ENCODE measurements around the gene SETD2. TPM values are rescaled to one million over a fixed set of nuclear protein-coding genes. Genes with fewer than 3 reads are reported as not detected.
"Not testable (repeated sequence)": the region's sequence is repeated elsewhere in the genome, so short reads cannot be mapped to it uniquely, and the experiment has no call there.

Gene SETD2
- total RNA-seq, 1 donor from 2014 or later: 21.0 TPM

DNA sequence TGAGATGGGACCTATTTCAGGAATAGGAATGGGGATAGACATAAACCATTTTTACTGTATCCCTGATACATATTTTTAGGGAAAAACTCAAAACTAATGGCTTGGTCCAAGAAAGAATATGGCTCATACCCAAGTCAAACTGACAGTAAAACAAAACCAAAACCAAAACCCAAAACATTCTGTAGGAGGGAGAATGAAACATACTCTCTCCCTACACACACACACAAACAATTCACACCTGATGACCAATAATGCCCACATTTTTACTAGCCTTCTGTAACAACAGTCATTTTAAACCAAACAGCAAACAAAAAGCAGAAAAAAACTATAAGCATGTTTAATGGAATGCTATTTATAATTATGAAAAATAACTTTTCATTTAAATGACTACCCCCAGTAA, 109.5 kb downstream of the SETD2 start:
- Histone ChIP-seq H3K27ac (no peak overlapping the region), H3K4me3 (no peak overlapping the region), H3K27me3 (no peaks in the 10 kb centered on the region), H3K9me3 (no peaks in the 10 kb centered on the region), H3K4me1 (peaks cover 0 to 3% of the 10 kb centered on the region in 2 donors), H3K36me3 (peaks cover 11 to 16% of the 10 kb centered on the region in 2 donors)
- TF ChIP-seq, protein P1, sequence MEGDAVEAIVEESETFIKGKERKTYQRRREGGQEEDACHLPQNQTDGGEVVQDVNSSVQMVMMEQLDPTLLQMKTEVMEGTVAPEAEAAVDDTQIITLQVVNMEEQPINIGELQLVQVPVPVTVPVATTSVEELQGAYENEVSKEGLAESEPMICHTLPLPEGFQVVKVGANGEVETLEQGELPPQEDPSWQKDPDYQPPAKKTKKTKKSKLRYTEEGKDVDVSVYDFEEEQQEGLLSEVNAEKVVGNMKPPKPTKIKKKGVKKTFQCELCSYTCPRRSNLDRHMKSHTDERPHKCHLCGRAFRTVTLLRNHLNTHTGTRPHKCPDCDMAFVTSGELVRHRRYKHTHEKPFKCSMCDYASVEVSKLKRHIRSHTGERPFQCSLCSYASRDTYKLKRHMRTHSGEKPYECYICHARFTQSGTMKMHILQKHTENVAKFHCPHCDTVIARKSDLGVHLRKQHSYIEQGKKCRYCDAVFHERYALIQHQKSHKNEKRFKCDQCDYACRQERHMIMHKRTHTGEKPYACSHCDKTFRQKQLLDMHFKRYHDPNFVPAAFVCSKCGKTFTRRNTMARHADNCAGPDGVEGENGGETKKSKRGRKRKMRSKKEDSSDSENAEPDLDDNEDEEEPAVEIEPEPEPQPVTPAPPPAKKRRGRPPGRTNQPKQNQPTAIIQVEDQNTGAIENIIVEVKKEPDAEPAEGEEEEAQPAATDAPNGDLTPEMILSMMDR (IDR thresholded peaks at IDR 0.05): no peak
- intact Hi-C loops (cut with DNase I): no loop called here
- no peak for DNase-seq (ENCODE audit: low spot score in 2 of 2)

DNA sequence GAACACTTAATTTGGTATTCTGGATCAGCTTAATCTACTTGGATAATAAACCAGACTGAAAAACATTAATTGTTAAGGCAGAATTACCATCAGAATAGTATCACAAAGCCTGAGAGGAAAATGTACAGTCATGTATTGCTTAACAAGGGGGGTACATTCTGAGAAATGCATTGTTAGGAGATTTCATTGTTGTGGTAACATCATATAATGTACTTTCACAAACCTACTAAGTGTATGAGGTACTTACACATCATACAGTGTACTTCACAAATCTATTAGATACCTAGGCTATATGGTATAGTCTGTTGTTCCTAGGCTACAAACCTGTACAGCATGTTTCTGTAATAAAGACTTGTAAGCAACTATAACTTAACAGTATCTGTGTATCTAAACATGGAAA, 116.2 kb downstream of the SETD2 start:
- intact Hi-C loops (cut with DNase I): no loop called here
- Histone ChIP-seq H3K27me3 (no peaks in the 10 kb centered on the region), H3K36me3 (peaks cover 16 to 22% of the 10 kb centered on the region in 2 donors), H3K4me1 (no peaks in the 10 kb centered on the region), H3K27ac (no peak overlapping the region), H3K4me3 (no peak overlapping the region), H3K9me3 (no peaks in the 10 kb centered on the region)
- DNase-seq (ENCODE audit: low spot score in 2 of 2): no peak
- TF ChIP-seq, protein P1 (IDR thresholded peaks at IDR 0.05): no peak

DNA sequence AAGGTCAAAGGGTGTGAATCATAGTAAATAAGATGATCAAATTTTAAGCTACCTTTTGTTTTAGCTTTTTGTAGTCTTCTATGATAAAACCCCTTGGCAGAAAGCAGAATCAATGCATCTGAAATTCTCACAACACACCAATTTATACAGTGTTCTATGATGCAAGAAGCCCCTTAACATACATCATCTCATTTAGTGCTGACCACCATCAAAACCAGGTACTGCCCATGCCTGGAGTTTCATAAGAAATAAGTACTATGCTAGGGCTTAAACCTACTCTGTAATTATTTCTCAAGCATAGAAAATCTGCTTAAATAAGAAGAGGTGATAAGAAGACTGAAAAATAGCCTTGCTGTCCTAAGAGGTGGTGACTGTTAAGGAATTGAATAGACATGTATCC, 116.8 kb downstream of the SETD2 start:
- Histone ChIP-seq H3K4me3 (no peak overlapping the region), H3K27me3 (no peaks in the 10 kb centered on the region), H3K36me3 (peaks cover 16 to 23% of the 10 kb centered on the region in 2 donors), H3K9me3 (no peaks in the 10 kb centered on the region), H3K27ac (no peak overlapping the region), H3K4me1 (no peaks in the 10 kb centered on the region)
- TF ChIP-seq, protein P1 (IDR thresholded peaks at IDR 0.05): no peak
- DNase-seq (ENCODE audit: low spot score in 2 of 2): no peak
- intact Hi-C loops (cut with DNase I): no loop called here

DNA sequence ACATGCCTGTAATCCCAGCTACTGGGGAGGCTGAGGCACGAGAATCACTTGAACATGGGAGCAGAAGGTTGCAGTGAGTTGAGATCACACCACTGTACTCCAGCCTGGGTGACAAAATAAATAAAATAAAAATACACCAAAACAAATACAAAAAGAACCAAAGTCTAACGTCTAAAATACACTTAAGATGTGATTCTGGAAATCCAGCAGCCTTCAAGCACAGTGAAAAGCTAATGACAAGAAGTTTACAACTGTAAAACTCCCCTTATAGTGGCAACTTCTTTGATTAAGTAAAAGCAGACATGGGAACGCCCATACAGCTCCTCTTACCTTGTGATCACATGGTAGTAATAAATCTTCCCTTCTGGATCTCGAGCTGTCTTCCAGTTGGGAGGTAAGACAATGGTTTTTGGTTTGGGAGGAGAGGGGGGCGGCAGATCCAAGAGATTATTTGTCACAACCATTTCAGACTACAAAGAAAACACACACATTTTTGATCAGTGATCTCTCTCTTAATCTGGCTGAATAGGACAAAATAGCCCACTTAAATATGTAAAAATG, 121.6 kb downstream of the SETD2 start:
- TF ChIP-seq, protein P1 (IDR thresholded peaks at IDR 0.05): no peak
- intact Hi-C loops (cut with DNase I): no loop called here
- Histone ChIP-seq H3K27ac (no peak overlapping the region), H3K36me3 (peaks cover 42 to 66% of the 10 kb centered on the region in 2 donors), H3K4me1 (no peaks in the 10 kb centered on the region), H3K27me3 (no peaks in the 10 kb centered on the region), H3K4me3 (no peak overlapping the region), H3K9me3 (no peaks in the 10 kb centered on the region)
- no peak for DNase-seq (ENCODE audit: low spot score in 2 of 2)

DNA sequence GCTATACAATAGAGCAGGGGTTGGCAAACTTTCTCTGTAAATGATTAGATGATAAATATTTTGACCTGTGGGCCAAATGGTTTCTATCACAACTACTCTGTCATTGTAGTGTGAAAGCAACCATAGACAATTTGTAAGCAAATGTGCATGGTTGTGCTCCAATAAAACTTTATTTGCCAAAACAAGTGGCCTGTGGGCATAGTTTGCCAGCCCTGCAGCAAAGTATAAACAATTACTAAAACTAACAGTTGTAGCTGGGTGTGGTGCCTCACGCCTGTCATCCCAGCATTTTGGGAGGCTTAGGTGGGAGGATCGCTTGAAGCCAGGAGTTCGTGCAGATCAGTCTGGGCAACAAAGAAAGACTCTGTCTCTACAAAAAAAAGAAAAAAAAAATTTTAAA, 122.8 kb downstream of the SETD2 start:
- Histone ChIP-seq H3K9me3 (no peaks in the 10 kb centered on the region), H3K4me3 (no peak overlapping the region), H3K4me1 (no peaks in the 10 kb centered on the region), H3K27me3 (no peaks in the 10 kb centered on the region), H3K36me3 (peaks cover 42 to 72% of the 10 kb centered on the region in 2 donors), H3K27ac (no peak overlapping the region)
- intact Hi-C loops (cut with DNase I): no loop called here
- DNase-seq (ENCODE audit: low spot score in 2 of 2): no peak
- TF ChIP-seq, protein P1 (IDR thresholded peaks at IDR 0.05): no peak

DNA sequence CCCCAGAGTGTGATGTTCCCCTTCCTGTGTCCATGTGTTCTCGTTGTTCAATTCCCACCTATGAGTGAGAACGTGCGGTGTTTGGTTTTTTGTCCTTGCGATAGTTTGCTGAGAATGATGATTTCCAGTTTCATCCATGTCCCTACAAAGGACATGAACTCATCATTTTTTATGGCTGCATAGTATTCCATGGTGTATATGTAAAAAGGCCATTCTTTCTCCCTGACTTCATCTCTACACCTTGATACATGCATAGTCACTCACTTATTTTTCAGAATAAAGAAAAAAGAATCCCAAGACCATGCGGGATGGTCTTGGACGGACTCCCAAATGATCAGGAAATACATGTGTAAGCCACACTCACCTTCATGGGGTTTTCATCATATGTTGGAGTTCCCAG, 126.6 kb downstream of the SETD2 start:
- H3K4me3 ChIP-seq; H3K4me1 ChIP-seq; H3K9me3 ChIP-seq; H3K27me3 ChIP-seq; intact Hi-C loops (cut with DNase I); DNase-seq (ENCODE audit: low spot score in 2 of 2); H3K27ac ChIP-seq: not testable (repeated sequence)
- peaks cover 42 to 77% of the 10 kb centered on the region in 2 donors for H3K36me3 ChIP-seq
